ENCODE data around the gene ANKZF1. TPM values are rescaled to one million over a fixed set of nuclear protein-coding genes. Genes with fewer than 3 reads are reported as not detected.

The ANKZF1 gene
- total RNA-seq, 1 donor from 2014 or later, result 43.8 TPM

- no peak for DNase-seq (ENCODE audit: low read depth)
- no peak overlapping the region for H2AFZ ChIP-seq (ENCODE audit: low read depth, low read length)
- no peak overlapping the region for H3K27ac ChIP-seq (ENCODE audit: low read depth, low read length)
- peaks cover 13% of the 10 kb centered on the region for H3K79me2 ChIP-seq (ENCODE audit: insufficient read depth, low read length)
- Mint-ChIP-seq H3K9me3 (ENCODE audit: unreplicated experiment) (no peaks in the 10 kb centered on the region), H3K27ac (ENCODE audit: unreplicated experiment) (no peak overlapping the region), H3K4me3 (ENCODE audit: unreplicated experiment) (no peak overlapping the region), H3K27me3 (ENCODE audit: low read depth, unreplicated experiment) (no peaks in the 10 kb centered on the region), H3K36me3 (ENCODE audit: low read depth, unreplicated experiment) (peaks cover 18% of the 10 kb centered on the region), H3K4me1 (ENCODE audit: low read depth, unreplicated experiment) (peaks cover 45% of the 10 kb centered on the region)
- no peak overlapping the region for H3K4me3 ChIP-seq (ENCODE audit: insufficient read depth, low read depth, low read length)
- H3K36me3 ChIP-seq (ENCODE audit: insufficient read depth, low read length), result peaks cover 2% of the 10 kb centered on the region
- H3K9me3 ChIP-seq (ENCODE audit: insufficient read depth, low read depth, low read length), result no peaks in the 10 kb centered on the region
- H3K9ac ChIP-seq (ENCODE audit: low read length), result no peak overlapping the region
- TF ChIP-seq CTCF (IDR thresholded peaks at IDR 0.05; ENCODE audit: insufficient read depth, low read depth, low read length), result no peak
- H4K20me1 ChIP-seq (ENCODE audit: insufficient read depth, low read length), result peaks cover 4% of the 10 kb centered on the region
- no peak for FAIRE-seq
- H3K27me3 ChIP-seq (ENCODE audit: insufficient read depth, low read length), result no peaks in the 10 kb centered on the region
- H3K4me1 ChIP-seq (ENCODE audit: insufficient read depth, low read length), result peaks cover 33% of the 10 kb centered on the region
- no peak overlapping the region for H3K4me2 ChIP-seq (ENCODE audit: low read length)
Measured at GRCh38 chr2:219282375-219282774, 52.8 kb downstream of the ANKZF1 start.

GRCh38 chr2:219282943-219283581 is 53.5 kb downstream of the ANKZF1 start:
- Histone ChIP-seq H4K20me1 (ENCODE audit: insufficient read depth, low read length) (peaks cover 4% of the 10 kb centered on the region), H3K79me2 (ENCODE audit: insufficient read depth, low read length) (peaks cover 13% of the 10 kb centered on the region), H3K4me2 (ENCODE audit: low read length) (no peak overlapping the region), H3K36me3 (ENCODE audit: insufficient read depth, low read length) (peaks cover 2% of the 10 kb centered on the region), H3K4me3 (ENCODE audit: insufficient read depth, low read depth, low read length) (no peak overlapping the region), H3K9me3 (ENCODE audit: insufficient read depth, low read depth, low read length) (no peaks in the 10 kb centered on the region), H3K27ac (ENCODE audit: low read depth, low read length) (no peak overlapping the region), H3K4me1 (ENCODE audit: insufficient read depth, low read length) (peaks cover 27% of the 10 kb centered on the region), H3K9ac (ENCODE audit: low read length) (no peak overlapping the region), H2AFZ (ENCODE audit: low read depth, low read length) (no peak overlapping the region), H3K27me3 (ENCODE audit: insufficient read depth, low read length) (no peaks in the 10 kb centered on the region)
- Mint-ChIP-seq H3K4me1 (ENCODE audit: low read depth, unreplicated experiment) (peaks cover 42% of the 10 kb centered on the region), H3K36me3 (ENCODE audit: low read depth, unreplicated experiment) (peaks cover 18% of the 10 kb centered on the region), H3K27me3 (ENCODE audit: low read depth, unreplicated experiment) (no peaks in the 10 kb centered on the region), H3K4me3 (ENCODE audit: unreplicated experiment) (no peak overlapping the region), H3K27ac (ENCODE audit: unreplicated experiment) (no peak overlapping the region), H3K9me3 (ENCODE audit: unreplicated experiment) (no peaks in the 10 kb centered on the region)
- FAIRE-seq, result no peak
- TF ChIP-seq EZH2 (IDR thresholded peaks at IDR 0.05; ENCODE audit: insufficient read depth, low read length), result no peak
- TF ChIP-seq CTCF (IDR thresholded peaks at IDR 0.05; ENCODE audit: insufficient read depth, low read depth, low read length), result no peak
- no peak for DNase-seq (ENCODE audit: low read depth)

Measured in astrocyte (in vitro differentiated cells and primary cell).